Muscle of leg (tissue), 11 donors: ENCODE measurements around the gene PPP1R12A. TPM values are rescaled to one million over a fixed set of nuclear protein-coding genes. Genes with fewer than 3 reads are reported as not detected.
A peak's percentile ranks its signal among the peaks of the same experiment; 100 is the strongest.

ENCODE experiments used
- DNase-seq: peaks from one replicate; pipeline ENCODE4 v3.0.0; 2013
- H3K27ac ChIP-seq: one replicate; pipeline ENCODE4 v1.5.1; 2013; ENCODE audit warnings: mild to moderate bottlenecking, low read length, control low read depth
- H3K27me3 ChIP-seq: one replicate; pipeline ENCODE4 v1.6.1; 2013; ENCODE audit warnings: low read length; ENCODE audit not compliant: control insufficient read depth, insufficient read depth
- H3K36me3 ChIP-seq: one replicate; pipeline ENCODE4 v1.6.1; 2013; ENCODE audit warnings: low read length; ENCODE audit not compliant: control insufficient read depth, insufficient read depth
- H3K4me1 ChIP-seq: one replicate; pipeline ENCODE4 v1.6.1; 2013; ENCODE audit warnings: low read length; ENCODE audit not compliant: control insufficient read depth, insufficient read depth
- H3K4me3 ChIP-seq: one replicate; pipeline ENCODE4 v1.5.1; 2013; ENCODE audit warnings: low read length, control low read depth
- H3K9me3 ChIP-seq: replicated peaks from 2 replicates; pipeline ENCODE4 v1.6.1; 2013; ENCODE audit warnings: low read depth, low read length; ENCODE audit not compliant: control insufficient read depth
- WGBS: methylation state at CpG from one replicate; pipeline ENCODE4 v1.1.5; 2013; ENCODE audit warnings: missing lambda C conversion rate; ENCODE audit not compliant: insufficient coverage; 5-methylcytosine and 5-hydroxymethylcytosine counted together
- polyA plus RNA-seq, 8 donors: library from polyadenylated mRNA; unstranded; fragments of 120-200 nt; gene quantifications; one replicate each; pipeline versions ENCODE4 v1.2.1 to v1.2.3, GENCODE V29; 2013; ENCODE audit warnings: inconsistent platforms in 1 of 8, low replicate concordance in 1 of 8; ENCODE audit not compliant: insufficient read length in 8 of 8, insufficient read depth in 1 of 8
- total RNA-seq: library from RNA; stranded (reverse); fragments of 120-200 nt; gene quantifications from one replicate; pipeline ENCODE4 v1.2.4, GENCODE V29; 2013

The PPP1R12A gene
- total and polyA plus RNA-seq, 9 donors, result 38.4 to 91.6 (median 59.6) TPM

DNA sequence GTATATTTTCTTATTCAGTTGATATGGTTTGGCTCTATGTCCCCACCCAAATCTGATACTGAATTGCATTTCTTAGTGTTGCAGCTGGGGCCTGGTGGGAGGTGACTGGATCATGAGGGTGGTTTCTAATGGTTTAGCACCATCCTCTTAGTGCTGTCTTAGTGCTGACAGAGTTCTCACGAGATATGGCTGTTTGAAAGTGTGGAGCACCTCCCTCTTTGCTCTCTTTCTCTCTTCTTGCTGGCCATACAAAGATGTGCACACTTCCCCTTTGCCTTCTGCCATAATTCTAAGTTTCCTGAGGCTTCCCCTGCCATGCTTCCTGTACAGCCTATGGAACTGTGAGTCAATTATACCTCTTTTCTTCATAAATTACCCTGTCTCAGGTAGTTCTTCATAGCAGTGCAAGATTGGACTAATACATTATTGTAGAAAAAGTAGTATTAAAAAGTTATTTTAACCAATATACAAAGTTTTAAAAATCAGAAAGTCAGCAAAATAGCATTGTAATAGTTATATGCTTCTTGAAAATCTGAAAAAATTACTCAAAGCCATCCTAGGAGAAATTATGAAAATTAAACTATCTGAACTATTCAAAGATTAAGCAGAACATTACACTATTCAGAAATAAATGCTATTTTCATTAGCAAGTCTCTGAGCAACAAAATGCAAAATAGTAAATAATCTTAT lies 84.1 kb downstream of the PPP1R12A start:
- WGBS, result no CpG with 5 or more reads among the region's 1 CpG
- Histone ChIP-seq H3K9me3 (peaks cover 10% of the 10 kb centered on the region), H3K36me3 (no peaks in the 10 kb centered on the region), H3K4me3 (no peak overlapping the region), H3K4me1 (no peaks in the 10 kb centered on the region), H3K27ac (no peak overlapping the region), H3K27me3 (no peaks in the 10 kb centered on the region)
- DNase-seq, result no peak

DNA sequence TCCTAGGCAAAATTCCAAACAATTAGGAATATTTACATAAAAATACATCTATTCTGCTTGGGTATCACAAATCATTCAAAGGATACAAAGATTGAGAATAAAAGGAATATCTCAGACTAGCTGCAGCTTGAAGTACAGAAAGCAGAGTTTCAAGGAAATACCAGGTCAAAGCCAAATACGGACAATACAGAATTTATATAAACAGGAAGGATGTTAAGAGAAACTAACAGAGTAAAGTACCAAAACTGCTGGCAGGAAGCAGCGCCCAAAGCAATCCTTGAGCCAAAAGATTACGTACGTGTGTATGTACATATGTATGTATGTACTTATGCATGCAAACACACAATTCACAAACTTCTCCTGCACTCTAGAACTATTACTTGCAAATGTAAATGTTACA lies 86.6 kb downstream of the PPP1R12A start:
- no peak overlapping the region for H3K4me3 ChIP-seq
- peak; percentile 65 for DNase-seq
- peaks cover 7% of the 10 kb centered on the region for H3K36me3 ChIP-seq
- no peaks in the 10 kb centered on the region for H3K27me3 ChIP-seq
- no peaks in the 10 kb centered on the region for H3K4me1 ChIP-seq
- peak overlapping the region; percentile 69 for H3K27ac ChIP-seq
- H3K9me3 ChIP-seq, result peaks cover 7% of the 10 kb centered on the region
- WGBS, result no CpG with 5 or more reads among the region's 4 CpGs

DNA sequence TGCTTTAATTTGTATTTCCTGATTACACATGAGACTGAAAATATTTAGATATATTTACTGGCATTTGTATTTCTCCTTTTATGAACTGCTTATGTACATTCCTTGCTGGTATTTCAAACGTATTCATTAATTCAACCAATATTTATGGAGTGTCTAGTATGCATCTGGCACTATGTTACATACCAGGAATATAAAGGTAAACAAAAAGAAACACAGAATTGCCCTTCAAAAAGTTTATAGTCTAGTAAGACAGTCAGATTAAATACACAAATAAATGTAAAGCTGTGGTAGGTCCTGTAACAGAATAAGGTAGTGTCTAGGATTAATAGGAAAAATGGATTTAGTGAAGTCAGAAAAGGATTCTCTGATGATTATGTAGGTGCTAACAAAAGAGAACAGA lies 87.5 kb downstream of the PPP1R12A start:
- Histone ChIP-seq H3K4me1 (no peaks in the 10 kb centered on the region), H3K9me3 (peaks cover 7% of the 10 kb centered on the region), H3K27me3 (no peaks in the 10 kb centered on the region), H3K36me3 (peaks cover 8% of the 10 kb centered on the region), H3K27ac (peak overlapping the region; percentile 69), H3K4me3 (no peak overlapping the region)
- no peak for DNase-seq
- WGBS, result no CpG with 5 or more reads among the region's 1 CpG

DNA sequence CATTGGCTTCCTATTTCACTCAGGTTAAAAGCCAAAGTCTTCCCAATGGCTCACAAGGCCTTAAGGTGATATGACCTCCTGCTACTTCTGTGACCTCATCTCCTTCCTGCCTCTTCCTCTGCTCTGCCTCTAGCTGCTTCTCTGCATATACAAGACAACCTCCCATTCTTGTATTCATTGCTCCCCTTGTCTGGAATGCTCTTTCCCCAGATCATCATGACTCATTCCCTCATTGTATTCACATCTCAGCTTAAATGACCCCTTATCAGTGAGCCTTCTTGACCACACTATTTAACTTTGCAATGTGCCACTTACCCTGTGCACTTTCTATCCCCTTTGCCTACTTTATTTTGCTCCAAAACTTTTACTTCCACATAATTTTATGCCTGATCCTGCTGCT lies 90.2 kb downstream of the PPP1R12A start:
- H3K27ac ChIP-seq, result no peak overlapping the region
- H3K27me3 ChIP-seq, result no peaks in the 10 kb centered on the region
- H3K4me1 ChIP-seq, result no peaks in the 10 kb centered on the region
- no peak overlapping the region for H3K4me3 ChIP-seq
- no peaks in the 10 kb centered on the region for H3K9me3 ChIP-seq
- DNase-seq, result no peak
- H3K36me3 ChIP-seq, result peaks cover 8% of the 10 kb centered on the region

DNA sequence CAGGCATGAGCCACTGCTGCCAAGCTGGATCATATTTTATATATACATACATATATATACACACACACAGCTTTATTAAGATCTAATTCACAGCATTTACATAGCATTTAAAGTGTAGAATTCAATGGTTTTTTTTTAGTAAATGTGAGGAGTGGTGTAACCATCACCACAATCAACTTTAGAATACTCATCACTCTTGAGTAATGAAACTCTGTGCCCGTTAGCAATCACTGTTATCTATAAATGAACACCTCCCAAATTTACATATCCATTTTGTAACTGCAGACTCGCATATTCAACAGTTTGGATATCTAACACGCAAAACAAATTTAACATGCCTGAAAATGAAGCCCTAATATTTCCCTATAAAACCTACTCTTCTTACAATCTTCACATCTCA lies 90.9 kb downstream of the PPP1R12A start:
- WGBS, result 92% methylated on average over 2 of the region's 3 CpGs
- H3K27me3 ChIP-seq, result no peaks in the 10 kb centered on the region
- H3K27ac ChIP-seq, result no peak overlapping the region
- no peaks in the 10 kb centered on the region for H3K4me1 ChIP-seq
- H3K4me3 ChIP-seq, result no peak overlapping the region
- H3K36me3 ChIP-seq, result peaks cover 14% of the 10 kb centered on the region
- peaks cover 5% of the 10 kb centered on the region for H3K9me3 ChIP-seq
- no peak for DNase-seq

DNA sequence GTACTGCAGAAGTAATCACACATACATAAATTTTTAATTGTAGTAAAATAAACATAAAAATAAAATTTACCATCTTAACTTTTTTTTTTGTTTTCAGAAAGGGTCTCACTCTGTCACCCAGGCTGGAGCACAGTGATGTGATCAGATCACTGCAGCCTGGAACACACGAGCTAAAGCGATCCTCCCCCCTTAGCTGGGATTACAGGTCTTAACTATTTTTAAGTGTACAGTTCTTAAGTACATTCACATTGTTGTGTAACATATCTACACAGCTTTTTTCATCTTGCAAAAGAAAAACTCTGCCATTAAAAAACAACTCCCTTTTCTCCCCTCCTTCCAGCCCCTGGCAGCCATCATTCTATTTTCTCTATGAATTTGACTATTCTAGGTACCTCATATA lies 92.3 kb downstream of the PPP1R12A start:
- H3K4me1 ChIP-seq, result no peaks in the 10 kb centered on the region
- no CpG with 5 or more reads among the region's 2 CpGs for WGBS
- H3K4me3 ChIP-seq, result no peak overlapping the region
- no peaks in the 10 kb centered on the region for H3K27me3 ChIP-seq
- no peak for DNase-seq
- H3K9me3 ChIP-seq, result peaks cover 14% of the 10 kb centered on the region
- peaks cover 22% of the 10 kb centered on the region for H3K36me3 ChIP-seq
- no peak overlapping the region for H3K27ac ChIP-seq

DNA sequence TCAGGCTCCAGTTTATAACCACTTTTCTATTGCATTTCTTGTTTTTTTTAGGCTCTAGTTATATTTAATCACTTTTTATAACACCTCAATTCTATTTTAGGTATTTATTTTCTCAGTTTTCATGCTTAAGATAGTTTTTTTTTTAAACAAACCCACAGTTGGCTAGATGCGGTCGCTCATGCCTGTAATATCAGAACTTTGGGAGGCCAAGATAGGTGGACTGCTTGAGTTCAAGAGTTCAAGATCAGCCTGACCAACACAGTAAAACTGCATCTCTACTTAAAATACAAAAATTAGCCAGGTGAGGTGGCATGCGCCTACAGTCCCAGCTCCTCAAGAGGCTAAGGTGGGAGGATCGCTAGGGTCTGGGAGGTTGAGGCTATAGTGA lies 93.0 kb downstream of the PPP1R12A start:
- Histone ChIP-seq H3K27me3 (no peaks in the 10 kb centered on the region), H3K9me3 (peaks cover 14% of the 10 kb centered on the region), H3K4me3 (no peak overlapping the region), H3K36me3 (peaks cover 22% of the 10 kb centered on the region), H3K4me1 (no peaks in the 10 kb centered on the region), H3K27ac (no peak overlapping the region)
- DNase-seq, result no peak
- WGBS, result no CpG with 5 or more reads among the region's 4 CpGs

DNA sequence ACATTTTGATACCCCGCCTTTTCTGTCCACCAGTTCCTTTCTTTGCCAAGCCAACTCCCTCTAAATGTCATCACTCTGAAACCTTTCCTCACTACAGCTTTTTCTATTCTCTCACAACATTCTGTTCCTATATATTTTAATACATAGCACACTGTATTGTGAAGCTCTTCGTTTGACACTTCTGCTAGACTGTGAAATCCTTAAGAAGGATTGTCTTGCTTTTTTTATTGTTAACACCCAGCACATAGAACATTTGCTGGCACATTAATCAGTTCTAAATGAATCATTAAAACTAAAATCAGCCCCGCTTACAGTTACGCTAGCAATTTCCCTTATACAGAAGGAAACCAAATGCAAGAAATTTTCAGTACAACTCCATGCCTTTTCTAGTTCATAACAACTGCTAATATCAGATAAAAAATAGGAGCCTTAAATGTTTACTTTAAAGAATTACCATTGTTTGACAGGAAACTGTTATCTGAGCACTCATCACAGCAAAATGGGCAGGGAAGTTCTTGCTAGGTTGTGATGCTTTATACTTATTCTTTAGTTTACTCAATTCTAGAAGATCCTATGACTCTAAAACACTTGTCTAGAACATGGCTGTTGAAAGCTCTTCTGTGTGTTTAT lies 93.5 kb downstream of the PPP1R12A start:
- no peak for DNase-seq
- H3K9me3 ChIP-seq, result peaks cover 14% of the 10 kb centered on the region
- peaks cover 22% of the 10 kb centered on the region for H3K36me3 ChIP-seq
- no peaks in the 10 kb centered on the region for H3K27me3 ChIP-seq
- WGBS, result 100% methylated on average over 1 of the region's 4 CpGs
- peak overlapping the region; percentile 15 for H3K27ac ChIP-seq
- no peak overlapping the region for H3K4me3 ChIP-seq
- no peaks in the 10 kb centered on the region for H3K4me1 ChIP-seq

DNA sequence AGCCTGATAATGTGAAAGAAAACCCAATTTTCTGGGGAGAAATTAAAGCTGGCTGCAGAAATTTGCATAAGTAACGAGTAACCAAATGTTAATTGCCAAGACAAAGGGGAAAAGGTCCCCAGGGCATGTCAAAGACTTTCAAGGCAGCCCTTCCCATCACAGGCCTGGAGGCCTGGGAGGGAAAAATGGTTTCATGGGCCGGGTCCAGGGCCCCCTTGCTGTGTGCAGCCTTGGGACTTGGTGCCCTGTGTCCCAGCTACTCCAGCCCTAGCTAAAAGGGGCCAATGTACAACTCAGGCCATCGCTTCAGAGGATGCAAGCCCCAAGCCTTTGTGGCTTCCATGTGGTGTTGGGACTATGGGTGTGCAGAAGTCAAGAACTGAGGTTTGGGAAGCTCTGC lies 96.5 kb downstream of the PPP1R12A start:
- no peaks in the 10 kb centered on the region for H3K27me3 ChIP-seq
- peaks cover 14% of the 10 kb centered on the region for H3K9me3 ChIP-seq
- H3K4me3 ChIP-seq, result no peak overlapping the region
- H3K27ac ChIP-seq, result no peak overlapping the region
- WGBS, result 100% methylated on average over 2 of the region's 3 CpGs
- DNase-seq, result no peak
- H3K4me1 ChIP-seq, result no peaks in the 10 kb centered on the region
- H3K36me3 ChIP-seq, result peaks cover 15% of the 10 kb centered on the region

DNA sequence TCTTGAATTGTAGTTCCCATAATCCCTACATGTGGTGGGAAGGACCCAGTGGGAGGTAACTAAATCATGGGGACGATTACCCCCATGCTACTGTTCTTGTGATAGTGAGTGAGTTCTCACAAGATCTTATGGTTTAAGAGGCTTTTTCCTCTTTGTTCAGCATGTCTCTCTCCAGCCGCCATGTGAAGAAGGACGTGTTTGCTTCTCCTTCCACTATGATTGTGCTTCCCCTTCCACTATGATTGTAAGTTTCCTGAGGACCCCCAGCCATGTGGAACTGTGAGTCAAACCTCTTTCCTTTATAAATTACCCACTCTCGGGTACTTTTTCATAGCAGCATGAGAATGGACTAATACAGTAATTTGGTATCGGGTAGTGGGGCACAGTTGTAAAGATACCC lies 97.3 kb downstream of the PPP1R12A start:
- DNase-seq, result no peak
- no peaks in the 10 kb centered on the region for H3K4me1 ChIP-seq
- no peak overlapping the region for H3K27ac ChIP-seq
- no peak overlapping the region for H3K4me3 ChIP-seq
- H3K27me3 ChIP-seq, result no peaks in the 10 kb centered on the region
- H3K36me3 ChIP-seq, result peaks cover 13% of the 10 kb centered on the region
- peaks cover 14% of the 10 kb centered on the region for H3K9me3 ChIP-seq
- WGBS, result 100% methylated on average over 1 of the region's 5 CpGs
